Endothelial cell of umbilical vein (primary cell): Measurements from ENCODE around the gene TBC1D25. TPM values are rescaled to one million over a fixed set of nuclear protein-coding genes. Genes with fewer than 3 reads are reported as not detected.

Experiments
- BruUV-seq: library from RNA; stranded (reverse); fragments of 400-500 nt; replicated peaks from 2 replicates; lab custom pipeline; 2021; lab: Mats Ljungman, UMichigan
- CTCF ChIA-PET: fragments of 300-600, 350-600 bp; sonication (Branson Sonifier 250); formaldehyde crosslinking; loops from one replicate; lab custom pipeline; 2021; ENCODE audit warnings: antibody characterized with exemption, inconsistent platforms; lab: Charles Lee
- POLR2A ChIA-PET: fragments of 300-600, 350-600 bp; sonication (Branson Sonifier 250); formaldehyde crosslinking; loops from one replicate; lab custom pipeline; 2021; ENCODE audit warnings: antibody characterized with exemption, inconsistent platforms; lab: Charles Lee
- DNase-seq: peaks from one replicate; pipeline ENCODE4 v3.0.0-alpha.2; 2011; ENCODE audit warnings: low read depth, low spot score
- FAIRE-seq: peaks from 2 replicates; lab custom pipeline; 2011; peaks lifted over from hg19 to GRCh38; lab: Jason Lieb, UNC
- H2AFZ ChIP-seq: 2 replicates; pipeline ENCODE4 v1.6.0; 2012; ENCODE audit warnings: low read depth, low read length, control low read depth, inconsistent platforms
- H3K27ac ChIP-seq: 2 replicates; pipeline ENCODE4 v1.5.1; 2011; ENCODE audit warnings: low read depth, mild to moderate bottlenecking, control low read depth, low read length, moderate library complexity; ENCODE audit not compliant: insufficient read depth
- H3K27me3 ChIP-seq, 2 experiments: 2 replicates each; pipeline versions ENCODE4 v1.6.0 to v1.6.1; 2011; ENCODE audit warnings: low read length in 2 of 2, mixed read lengths in 1 of 2; ENCODE audit not compliant: control insufficient read depth in 2 of 2, insufficient read depth in 2 of 2
- H3K36me3 ChIP-seq, 2 experiments: 2 replicates in 1 of 2; 3 replicates in 1 of 2; pipeline ENCODE4 v1.5.1; 2011; ENCODE audit warnings: low read length in 2 of 2, mild to moderate bottlenecking in 1 of 2, moderate library complexity in 1 of 2; ENCODE audit not compliant: control insufficient read depth in 2 of 2, insufficient read depth in 2 of 2; ENCODE audit errors: extremely low read depth in 1 of 2
- H3K4me1 ChIP-seq: 3 replicates; pipeline ENCODE4 v1.5.1; 2011; ENCODE audit warnings: mild to moderate bottlenecking, low read length; ENCODE audit not compliant: control insufficient read depth, insufficient read depth; ENCODE audit errors: extremely low read depth
- H3K4me2 ChIP-seq: 2 replicates; pipeline ENCODE4 v1.6.1; 2011; ENCODE audit warnings: low read length, control low read depth, mixed read lengths; ENCODE audit not compliant: insufficient read depth
- H3K4me3 ChIP-seq, 3 experiments: fragments of 200-600 bp in 1 of 3; sonication (generic), shearing (Covaris generic) in 1 of 3; replicated peaks in 1 of 3; 2 replicates each; pipeline ENCODE4 v1.5.1; 2011 to 2016; ENCODE audit warnings: control low read depth in 3 of 3, low read length in 3 of 3, mild to moderate bottlenecking in 2 of 3, inconsistent platforms in 1 of 3, low read depth in 1 of 3, moderate library complexity in 1 of 3; ENCODE audit not compliant: insufficient read depth in 1 of 3
- H3K79me2 ChIP-seq: 2 replicates; pipeline ENCODE4 v1.6.0; 2012; ENCODE audit warnings: low read length, inconsistent platforms; ENCODE audit not compliant: control insufficient read depth, insufficient read depth
- H3K9ac ChIP-seq: replicated peaks from 2 replicates; pipeline ENCODE3; 2011; ENCODE audit warnings: low read length, control low read depth; ENCODE audit not compliant: insufficient read depth; ENCODE audit errors: extremely low read depth
- H3K9me1 ChIP-seq: replicated peaks from 3 replicates; pipeline ENCODE4 v1.6.0; 2011; ENCODE audit warnings: mild to moderate bottlenecking, low read length; ENCODE audit not compliant: control insufficient read depth, insufficient read depth; ENCODE audit errors: extremely low read depth
- H3K9me3 ChIP-seq: replicated peaks from 2 replicates; pipeline ENCODE4 v1.5.1; 2012; ENCODE audit warnings: low read length, inconsistent platforms; ENCODE audit not compliant: control insufficient read depth, insufficient read depth
- H4K20me1 ChIP-seq: replicated peaks from 2 replicates; pipeline ENCODE3; 2011; ENCODE audit warnings: mild to moderate bottlenecking, low read length; ENCODE audit not compliant: control insufficient read depth, insufficient read depth; ENCODE audit errors: extremely low read depth
- CTCF ChIP-seq, 2 donors: IDR thresholded peaks; 1 replicate in 1 of 2; 2 replicates in 1 of 2; pipeline ENCODE4 v1.5.1; 2011; ENCODE audit warnings: low read length in 2 of 2, mild to moderate bottlenecking in 2 of 2, moderate library complexity in 2 of 2, control low read depth in 1 of 2, inconsistent platforms in 1 of 2, low read depth in 1 of 2; ENCODE audit not compliant: insufficient read depth in 1 of 2; ENCODE audit errors: extremely low read depth in 1 of 2
- EZH2 ChIP-seq: IDR thresholded peaks from 2 replicates; pipeline ENCODE4 v1.6.1; 2012; ENCODE audit warnings: borderline replicate concordance, low read depth, mild to moderate bottlenecking, moderate library complexity, low read length, inconsistent platforms; ENCODE audit not compliant: severe bottlenecking
- FOS ChIP-seq: IDR thresholded peaks from 2 replicates; pipeline ENCODE4 v1.6.1; 2011; ENCODE audit warnings: mild to moderate bottlenecking, low read length, moderate library complexity, borderline replicate concordance; ENCODE audit not compliant: insufficient read depth
- GATA2 ChIP-seq: IDR thresholded peaks from 2 replicates; pipeline ENCODE4 v1.7.0; 2011; ENCODE audit warnings: low read depth, mild to moderate bottlenecking, moderate library complexity, mixed read lengths, low read length; ENCODE audit not compliant: insufficient read length, insufficient read depth
- JUN ChIP-seq: IDR thresholded peaks from 2 replicates; pipeline ENCODE4 v1.6.1; 2011; ENCODE audit warnings: borderline replicate concordance, low read depth; ENCODE audit not compliant: insufficient read length, insufficient read depth
- MAX ChIP-seq: IDR thresholded peaks from 2 replicates; pipeline ENCODE4 v1.6.1; 2011; ENCODE audit not compliant: insufficient read depth, insufficient read length
- MYC ChIP-seq: IDR thresholded peaks from one replicate; pipeline ENCODE4 v1.6.1; 2011; ENCODE audit warnings: mild to moderate bottlenecking, low read depth, low read length
- POLR2A ChIP-seq: IDR thresholded peaks from 2 replicates; pipeline ENCODE4 v1.6.1; 2012; ENCODE audit warnings: low read depth, mild to moderate bottlenecking, control low read depth, low read length
- POLR2AphosphoS5 ChIP-seq: IDR thresholded peaks from 2 replicates; pipeline ENCODE4 v1.6.1; 2012; ENCODE audit warnings: low read depth, mild to moderate bottlenecking, control low read depth, low read length, moderate library complexity; ENCODE audit not compliant: insufficient read depth
- dilution Hi-C: fragments of 300-500 bp; cut with MboI; formaldehyde crosslinking; loops from one replicate; pipeline ENCODE4 v1.15.0; 2019; ENCODE audit warnings: low sequenced_read_pairs; ENCODE audit not compliant: extremely low pct_ligation_motif_present
- intact Hi-C: fragments of 100-400 bp; cut with micrococcal nuclease; formaldehyde crosslinking; loops from one replicate; pipeline ENCODE4 v1.10.0; 2022
- polyA plus RNA-seq, 4 experiments: library from polyadenylated mRNA; depleted of rRNA in 3 of 4; stranded (reverse) in 3 of 4; unstranded in 1 of 4; fragments of >200 nt; gene quantifications; 2 replicates each; pipeline versions ENCODE4 v1.2.1 to v1.2.3, GENCODE V29; 2011 to 2012; ENCODE audit warnings: missing spikeins in 1 of 4
- total RNA-seq: library from RNA; stranded (reverse); gene quantifications from 2 replicates; pipeline ENCODE4 v1.2.3, GENCODE V29; 2021

TBC1D25 gene
- total and polyA plus RNA-seq, 2 donors (not counting 3 experiments of a cell fraction or from before 2014, with no cell fraction given) = 16.0 to 16.3 TPM

- peak overlapping the region; percentile 3 for H3K4me2 ChIP-seq
- dilution Hi-C loops (no loop called here), intact Hi-C loops (no loop called here)
- peaks cover 0 to 2% of the 10 kb centered on the region in 2 experiments for H3K36me3 ChIP-seq
- FAIRE-seq (peak; percentile 67), DNase-seq (no peak)
- TF ChIP-seq MAX = no peak
- TF ChIP-seq POLR2A = no peak
- TF ChIP-seq FOS = no peak
- no peak for TF ChIP-seq GATA2
- TF ChIP-seq EZH2 = no peak
- TF ChIP-seq POLR2AphosphoS5 = no peak
- no peak for TF ChIP-seq CTCF (IDR thresholded peaks at IDR 0.05; ENCODE audit: extremely low read depth in 1 of 2, insufficient read depth in 1 of 2, low read depth in 1 of 2, low read length in 2 of 2)
- TF ChIP-seq MYC = no peak
- no peak for TF ChIP-seq JUN
- peak overlapping the region; percentile 61 for H2AFZ ChIP-seq
- H3K27me3 ChIP-seq = no peaks in the 10 kb centered on the region
- BruUV-seq = no TSS peak
- no peaks in the 10 kb centered on the region for H3K9me3 ChIP-seq
- CTCF ChIA-PET = no interaction called here
- no peaks in the 10 kb centered on the region for H3K79me2 ChIP-seq
- peak overlapping the region; percentile 46 to 83 (median 55) for H3K4me3 ChIP-seq
- POLR2A ChIA-PET = no interaction called here
- H3K4me1 ChIP-seq = no peaks in the 10 kb centered on the region
- H3K27ac ChIP-seq = no peak overlapping the region
- H3K9ac ChIP-seq = peak overlapping the region; percentile 40
- no peaks in the 10 kb centered on the region for H4K20me1 ChIP-seq
- no peaks in the 10 kb centered on the region for H3K9me1 ChIP-seq
These were observed 30.3 kb upstream of the TBC1D25 start for GRCh38 chrX:48509245-48509590.
